IMR-90 (cell line): ENCODE data around the gene THSD1. TPM values are rescaled to one million over a fixed set of nuclear protein-coding genes. Genes with fewer than 3 reads are reported as not detected.
A peak's percentile ranks its signal among the peaks of the same experiment; 100 is the strongest.

Experiments used
- ATAC-seq: fragments of 200-7000 bp; cut with Tn5 transposase; 2 replicates; pipeline ENCODE4 v1.9.1; 2020; ENCODE audit warnings: low read depth, mild to moderate bottlenecking, moderate library complexity
- BruUV-seq: library from RNA; stranded (reverse); fragments of 400-500 nt; replicated peaks from 2 replicates; lab custom pipeline; 2021; lab: Mats Ljungman, UMichigan
- CTCF ChIA-PET: fragments of 300-600 bp; formaldehyde crosslinking; extraction: SDS; loops from one replicate; lab custom pipeline; 2021; ENCODE audit warnings: antibody characterized with exemption; lab: Yijun Ruan, JAX
- POLR2A ChIA-PET: fragments of 300-600 bp; sonication (Branson Sonifier 250); formaldehyde crosslinking; loops from one replicate; lab custom pipeline; 2022; ENCODE audit warnings: antibody characterized with exemption; ENCODE audit not compliant: unreplicated experiment; lab: Charles Lee
- DNase-seq: peaks from one replicate; pipeline ENCODE4 v3.0.0; 2013
- H2AFZ ChIP-seq: replicated peaks from 2 replicates; pipeline ENCODE3; 2013; ENCODE audit warnings: low read length, mild to moderate bottlenecking; ENCODE audit not compliant: poor library complexity
- H2AK5ac ChIP-seq: 2 replicates; pipeline ENCODE4 v1.6.1; 2013; ENCODE audit warnings: low read depth, low read length, inconsistent platforms
- H2AK9ac ChIP-seq: replicated peaks from 2 replicates; pipeline ENCODE3; 2013; ENCODE audit warnings: mild to moderate bottlenecking, low read depth, low read length, moderate library complexity; ENCODE audit not compliant: poor library complexity
- H2BK120ac ChIP-seq: 2 replicates; pipeline ENCODE4 v1.6.1; 2013; ENCODE audit warnings: low read depth, low read length, inconsistent platforms
- H2BK15ac ChIP-seq: 3 replicates; pipeline ENCODE4 v1.6.1; 2013; ENCODE audit warnings: low read depth, low read length, inconsistent platforms
- H2BK20ac ChIP-seq: 2 replicates; pipeline ENCODE4 v1.6.1; 2013; ENCODE audit warnings: low read depth, mild to moderate bottlenecking, inconsistent platforms, low read length, moderate library complexity
- H2BK5ac ChIP-seq: 2 replicates; pipeline ENCODE4 v1.6.1; 2013; ENCODE audit warnings: mild to moderate bottlenecking, low read depth, low read length, inconsistent platforms; ENCODE audit not compliant: poor library complexity, severe bottlenecking
- H3K14ac ChIP-seq: replicated peaks from 2 replicates; pipeline ENCODE4 v1.6.1; 2013; ENCODE audit warnings: low read depth, low read length, inconsistent platforms
- H3K18ac ChIP-seq: 2 replicates; pipeline ENCODE4 v1.6.1; 2013; ENCODE audit warnings: low read depth, low read length, control low read depth
- H3K23ac ChIP-seq: 2 replicates; pipeline ENCODE4 v1.6.1; 2013; ENCODE audit warnings: low read depth, low read length, inconsistent platforms
- H3K27ac ChIP-seq: 2 replicates; pipeline ENCODE4 v1.5.1; 2013; ENCODE audit warnings: mild to moderate bottlenecking, control low read depth, low read length; ENCODE audit not compliant: insufficient read depth
- H3K27me3 ChIP-seq: 2 replicates; pipeline ENCODE4 v1.6.1; 2013; ENCODE audit warnings: low read length; ENCODE audit not compliant: control insufficient read depth, insufficient read depth
- H3K36me3 ChIP-seq: 2 replicates; pipeline ENCODE4 v1.6.1; 2013; ENCODE audit warnings: low read length, mixed read lengths; ENCODE audit not compliant: control insufficient read depth, insufficient read depth
- H3K4ac ChIP-seq: 2 replicates; pipeline ENCODE4 v1.6.1; 2013; ENCODE audit warnings: low read depth, low read length, inconsistent platforms
- H3K4me1 ChIP-seq: 2 replicates; pipeline ENCODE4 v1.6.1; 2013; ENCODE audit warnings: low read length, mixed read lengths; ENCODE audit not compliant: control insufficient read depth, insufficient read depth
- H3K4me2 ChIP-seq: 2 replicates; pipeline ENCODE4 v1.6.1; 2013; ENCODE audit warnings: low read depth, mild to moderate bottlenecking, control low read depth, low read length, moderate library complexity
- H3K4me3 ChIP-seq: 2 replicates; pipeline ENCODE4 v1.5.1; 2013; ENCODE audit warnings: low read depth, mild to moderate bottlenecking, control low read depth, low read length, moderate library complexity; ENCODE audit not compliant: insufficient read depth
- H3K56ac ChIP-seq: 2 replicates; pipeline ENCODE4 v1.6.1; 2013; ENCODE audit warnings: low read length, inconsistent platforms; ENCODE audit not compliant: insufficient read depth; ENCODE audit errors: extremely low read depth
- H3K79me1 ChIP-seq, 2 experiments: 2 replicates each; pipeline ENCODE4 v1.6.1; 2013; ENCODE audit warnings: low read length in 2 of 2, inconsistent platforms in 1 of 2, low read depth in 1 of 2
- H3K9ac ChIP-seq: 2 replicates; pipeline ENCODE4 v1.6.1; 2013; ENCODE audit warnings: low read depth, low read length, control low read depth
- H3K9me1 ChIP-seq: 2 replicates; pipeline ENCODE4 v1.6.1; 2013; ENCODE audit warnings: low read length, inconsistent platforms; ENCODE audit not compliant: insufficient read depth
- H3K9me3 ChIP-seq: 2 replicates; pipeline ENCODE4 v1.6.1; 2013; ENCODE audit warnings: low read length; ENCODE audit not compliant: control insufficient read depth, insufficient read depth
- H4K20me1 ChIP-seq: 2 replicates; pipeline ENCODE4 v1.6.1; 2013; ENCODE audit warnings: low read length, inconsistent platforms; ENCODE audit not compliant: insufficient read depth
- H4K5ac ChIP-seq: 2 replicates; pipeline ENCODE4 v1.6.1; 2013; ENCODE audit warnings: mild to moderate bottlenecking, low read depth, low read length, control low read depth
- H4K8ac ChIP-seq, 2 experiments: 2 replicates each; pipeline ENCODE4 v1.6.1; 2013; ENCODE audit warnings: low read depth in 2 of 2, low read length in 2 of 2, control low read depth in 1 of 2, inconsistent platforms in 1 of 2
- H4K91ac ChIP-seq: 2 replicates; pipeline ENCODE4 v1.6.1; 2013; ENCODE audit warnings: low read depth, low read length, inconsistent platforms; ENCODE audit not compliant: insufficient read depth
- BHLHE40 ChIP-seq: fragments of 150-350 bp; IDR thresholded peaks from 2 replicates; pipeline ENCODE4 v1.6.1; 2016; ENCODE audit warnings: mild to moderate bottlenecking, low read depth, low read length
- CEBPB ChIP-seq: IDR thresholded peaks from 2 replicates; pipeline ENCODE4 v1.6.1; 2012; ENCODE audit warnings: low read depth, low read length, improper control_type of control experiment
- CHD1 ChIP-seq: IDR thresholded peaks from 2 replicates; pipeline ENCODE4 v1.6.1; 2012; ENCODE audit warnings: low read depth, low read length, improper control_type of control experiment
- CTCF ChIP-seq: conservative IDR thresholded peaks from 2 replicates; pipeline ENCODE4 v1.5.1; 2012; ENCODE audit warnings: mild to moderate bottlenecking, low read depth, low read length, improper control_type of control experiment
- FOS ChIP-seq: fragments of 150-350 bp; IDR thresholded peaks from 2 replicates; pipeline ENCODE4 v1.6.1; 2016; ENCODE audit warnings: low read depth, low read length
- MAFK ChIP-seq: IDR thresholded peaks from 2 replicates; pipeline ENCODE4 v1.6.1; 2012; ENCODE audit warnings: low read depth, low read length, improper control_type of control experiment
- MAZ ChIP-seq: IDR thresholded peaks from 2 replicates; pipeline ENCODE4 v1.6.1; 2012; ENCODE audit warnings: low read depth, mild to moderate bottlenecking, low read length, improper control_type of control experiment, moderate library complexity, borderline replicate concordance
- MXI1 ChIP-seq: IDR thresholded peaks from 2 replicates; pipeline ENCODE4 v1.6.1; 2012; ENCODE audit warnings: low read depth, mild to moderate bottlenecking, low read length, moderate library complexity, borderline replicate concordance
- NFE2L2 ChIP-seq: fragments of 150-350 bp; IDR thresholded peaks from 2 replicates; pipeline ENCODE4 v1.6.1; 2016; ENCODE audit warnings: low read depth, mild to moderate bottlenecking, low read length
- POLR2A ChIP-seq: IDR thresholded peaks from 2 replicates; pipeline ENCODE4 v1.6.1; 2012; ENCODE audit warnings: mild to moderate bottlenecking, low read depth, low read length
- RAD21 ChIP-seq: IDR thresholded peaks from 2 replicates; pipeline ENCODE4 v1.6.1; 2012; ENCODE audit warnings: low read length, improper control_type of control experiment
- RCOR1 ChIP-seq: IDR thresholded peaks from 2 replicates; pipeline ENCODE4 v1.6.1; 2012; ENCODE audit warnings: mild to moderate bottlenecking, low read length, improper control_type of control experiment; ENCODE audit not compliant: insufficient replicate concordance
- RFX5 ChIP-seq: IDR thresholded peaks from 2 replicates; pipeline ENCODE4 v1.8.0; 2012; ENCODE audit warnings: low read depth, mild to moderate bottlenecking, low read length, moderate library complexity
- SMC3 ChIP-seq: fragments of 150-350 bp; IDR thresholded peaks from 2 replicates; pipeline ENCODE4 v1.6.1; 2016; ENCODE audit warnings: low read depth, mild to moderate bottlenecking, antibody characterized with exemption, low read length, moderate library complexity
- USF2 ChIP-seq: fragments of 150-350 bp; IDR thresholded peaks from 2 replicates; pipeline ENCODE4 v1.6.1; 2017; ENCODE audit warnings: mild to moderate bottlenecking, antibody characterized with exemption, low read length, low read depth
- WGBS, 2 experiments: methylation state at CpG; one replicate each; pipeline versions ENCODE4 v1.1.5 to v1.1.7; 2013; ENCODE audit warnings: missing lambda C conversion rate in 2 of 2; ENCODE audit not compliant: insufficient read length in 1 of 2; ENCODE audit errors: extremely low coverage in 2 of 2; 5-methylcytosine and 5-hydroxymethylcytosine counted together
- dilution Hi-C: fragments of 300-500 bp; cut with HindIII; formaldehyde crosslinking; loops from one replicate; pipeline ENCODE4 v1.14.3; 2018; ENCODE audit warnings: low sequenced_read_pairs; ENCODE audit not compliant: unreplicated experiment
- in situ Hi-C: fragments of 300-500 bp; cut with MboI; formaldehyde crosslinking; loops from 3 replicates; pipeline ENCODE4 v1.14.3; 2019; ENCODE audit warnings: low sequenced_read_pairs, inconsistent platforms, mixed read lengths
- intact Hi-C: fragments of 100-400 bp; cut with micrococcal nuclease; formaldehyde crosslinking; loops from 2 replicates; pipeline ENCODE4 v1.10.0; 2022
- polyA plus RNA-seq, 3 experiments: library from polyadenylated mRNA; depleted of rRNA; stranded (reverse); fragments of >200 nt; gene quantifications; 2 replicates each; pipeline ENCODE4 v1.2.3, GENCODE V29; 2012; ENCODE audit warnings: low replicate concordance in 1 of 3
- total RNA-seq: library from RNA; depleted of rRNA; stranded (reverse); fragments of >200 nt; gene quantifications from 2 replicates; pipeline ENCODE4 v1.2.3, GENCODE V29; 2012
- TF ChIP-seq, protein P1 (sequence below): fragments of 150-350 bp; IDR thresholded peaks from 2 replicates; pipeline ENCODE4 v1.6.1; 2016; ENCODE audit warnings: low read depth, mild to moderate bottlenecking, low read length, moderate library complexity, borderline replicate concordance

THSD1 gene
- total and polyA plus RNA-seq, 2 of the 4 experiments (the other 2 are of a cell fraction): 12.1 to 19.0 TPM

DNA sequence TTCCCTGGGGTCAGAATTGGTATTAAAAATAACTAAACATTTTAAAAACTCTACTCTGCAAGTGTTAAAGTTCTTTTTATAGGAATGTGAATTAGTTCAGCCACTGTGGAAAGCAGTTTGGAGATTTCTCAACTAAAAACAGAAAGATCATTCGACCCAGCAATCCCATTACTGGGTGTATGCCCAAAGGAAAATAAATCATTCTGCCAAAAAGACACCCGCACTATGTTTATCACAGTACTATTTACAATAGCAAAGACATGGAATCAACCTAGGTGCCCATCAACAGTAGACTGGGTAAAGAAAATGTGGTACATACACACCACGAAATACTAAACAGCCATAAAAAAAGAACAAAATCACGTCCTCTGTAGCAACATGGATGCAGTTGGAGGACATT lies 657 bp upstream of the THSD1 start:
- Histone ChIP-seq H4K20me1 (no peaks in the 10 kb centered on the region), H2BK5ac (no peak overlapping the region), H3K18ac (no peak overlapping the region), H2BK20ac (no peak overlapping the region), H4K91ac (no peak overlapping the region), H3K27me3 (no peaks in the 10 kb centered on the region), H3K23ac (no peak overlapping the region), H2BK15ac (no peak overlapping the region), H3K4ac (no peak overlapping the region), H3K79me1 (no peaks in the 10 kb centered on the region; a peak in 1 of 4 replicates), H3K9me3 (no peaks in the 10 kb centered on the region), H2AK5ac (no peak overlapping the region), H3K14ac (no peak overlapping the region), H4K8ac (no peak overlapping the region), H2AFZ (no peak overlapping the region), H3K27ac (no peak overlapping the region), H3K9ac (no peak overlapping the region), H2AK9ac (no peak overlapping the region), H3K4me2 (no peak overlapping the region; the same call in 1 of the 2 replicates), H3K56ac (no peak overlapping the region), H2BK120ac (no peak overlapping the region), H4K5ac (no peak overlapping the region), H3K36me3 (no peaks in the 10 kb centered on the region), H3K4me1 (peaks cover 1% of the 10 kb centered on the region; the same call in 1 of the 2 replicates), H3K4me3 (0 out of 2 replicates have a peak overlapping the region, but pooled peaks have one; percentile 70), H3K9me1 (no peaks in the 10 kb centered on the region)
- no peak for ATAC-seq
- no peak for DNase-seq
- dilution Hi-C loops (no loop called here), in situ Hi-C loops (no loop called here), intact Hi-C loops (no loop called here)
- no TSS peak for BruUV-seq
- POLR2A ChIA-PET: no interaction called here
- CTCF ChIA-PET: no interaction called here
- WGBS, 2 experiments: no CpG with 5 or more reads among the region's 4 CpGs
- no peak for TF ChIP-seq MAZ
- no peak for TF ChIP-seq CEBPB
- no peak for TF ChIP-seq MAFK
- TF ChIP-seq RFX5: no peak
- no peak for TF ChIP-seq CHD1
- TF ChIP-seq, protein P1, sequence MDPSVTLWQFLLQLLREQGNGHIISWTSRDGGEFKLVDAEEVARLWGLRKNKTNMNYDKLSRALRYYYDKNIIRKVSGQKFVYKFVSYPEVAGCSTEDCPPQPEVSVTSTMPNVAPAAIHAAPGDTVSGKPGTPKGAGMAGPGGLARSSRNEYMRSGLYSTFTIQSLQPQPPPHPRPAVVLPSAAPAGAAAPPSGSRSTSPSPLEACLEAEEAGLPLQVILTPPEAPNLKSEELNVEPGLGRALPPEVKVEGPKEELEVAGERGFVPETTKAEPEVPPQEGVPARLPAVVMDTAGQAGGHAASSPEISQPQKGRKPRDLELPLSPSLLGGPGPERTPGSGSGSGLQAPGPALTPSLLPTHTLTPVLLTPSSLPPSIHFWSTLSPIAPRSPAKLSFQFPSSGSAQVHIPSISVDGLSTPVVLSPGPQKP: no peak
- TF ChIP-seq MXI1: no peak
- TF ChIP-seq RCOR1: no peak
- TF ChIP-seq POLR2A: no peak
- TF ChIP-seq NFE2L2: no peak
- no peak for TF ChIP-seq CTCF
- no peak for TF ChIP-seq USF2
- TF ChIP-seq BHLHE40: no peak
- no peak for TF ChIP-seq RAD21
- TF ChIP-seq SMC3: no peak
- TF ChIP-seq FOS: no peak
